ENCODE data around the gene PRRC2B.

DNA sequence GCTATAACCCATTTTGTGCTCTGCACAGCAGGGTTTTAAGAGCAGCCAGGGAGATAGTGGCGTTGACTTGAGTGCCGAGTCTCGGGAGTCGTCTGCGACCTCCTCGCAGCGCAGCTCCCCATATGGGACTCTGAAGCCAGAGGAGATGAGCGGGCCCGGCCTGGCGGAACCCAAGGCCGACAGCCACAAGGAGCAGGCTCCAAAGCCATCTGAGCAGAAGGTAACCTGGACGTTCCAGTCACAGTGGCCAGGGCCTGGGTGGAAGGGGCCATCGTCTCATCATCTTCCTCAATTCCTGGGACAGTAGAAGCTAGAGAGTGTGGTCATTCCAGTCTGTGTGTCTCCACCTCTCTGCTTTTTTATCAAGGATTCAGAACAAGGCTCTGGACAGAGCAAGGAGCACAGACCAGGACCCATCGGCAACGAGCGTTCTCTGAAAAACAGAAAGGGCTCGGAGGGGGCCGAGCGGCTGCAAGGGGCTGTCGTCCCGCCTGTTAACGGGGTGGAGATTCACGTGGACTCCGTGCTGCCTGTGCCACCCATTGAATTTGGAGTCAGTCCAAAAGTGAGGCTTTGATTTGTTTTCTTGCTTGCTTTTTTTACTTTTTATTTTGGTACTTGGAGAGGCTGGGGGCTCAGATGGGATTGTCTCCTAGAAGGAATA, 88.6 kb downstream of the PRRC2B start:
- TF ChIP-seq, protein P1, sequence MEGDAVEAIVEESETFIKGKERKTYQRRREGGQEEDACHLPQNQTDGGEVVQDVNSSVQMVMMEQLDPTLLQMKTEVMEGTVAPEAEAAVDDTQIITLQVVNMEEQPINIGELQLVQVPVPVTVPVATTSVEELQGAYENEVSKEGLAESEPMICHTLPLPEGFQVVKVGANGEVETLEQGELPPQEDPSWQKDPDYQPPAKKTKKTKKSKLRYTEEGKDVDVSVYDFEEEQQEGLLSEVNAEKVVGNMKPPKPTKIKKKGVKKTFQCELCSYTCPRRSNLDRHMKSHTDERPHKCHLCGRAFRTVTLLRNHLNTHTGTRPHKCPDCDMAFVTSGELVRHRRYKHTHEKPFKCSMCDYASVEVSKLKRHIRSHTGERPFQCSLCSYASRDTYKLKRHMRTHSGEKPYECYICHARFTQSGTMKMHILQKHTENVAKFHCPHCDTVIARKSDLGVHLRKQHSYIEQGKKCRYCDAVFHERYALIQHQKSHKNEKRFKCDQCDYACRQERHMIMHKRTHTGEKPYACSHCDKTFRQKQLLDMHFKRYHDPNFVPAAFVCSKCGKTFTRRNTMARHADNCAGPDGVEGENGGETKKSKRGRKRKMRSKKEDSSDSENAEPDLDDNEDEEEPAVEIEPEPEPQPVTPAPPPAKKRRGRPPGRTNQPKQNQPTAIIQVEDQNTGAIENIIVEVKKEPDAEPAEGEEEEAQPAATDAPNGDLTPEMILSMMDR (IDR thresholded peaks at IDR 0.05), result no peak
- TF ChIP-seq POLR2A (IDR thresholded peaks at IDR 0.05), result no peak

Data from lower leg skin (tissue), 3 donors.